Large intestine (tissue), 3 donors: ENCODE measurements around the gene MAP4. TPM values are rescaled to one million over a fixed set of nuclear protein-coding genes. Genes with fewer than 3 reads are reported as not detected.

ENCODE experiments used
- DNase-seq, 2 donors: peaks; one replicate each; pipeline versions ENCODE4 v3.0.0 to v3.0.0-alpha.2; 2013
- H3K27ac ChIP-seq: one replicate; pipeline ENCODE4 v1.5.1; 2013; ENCODE audit warnings: low read length
- H3K27me3 ChIP-seq: 2 replicates; pipeline ENCODE4 v1.6.1; 2013; ENCODE audit warnings: low read length; ENCODE audit not compliant: control insufficient read depth, insufficient read depth
- H3K36me3 ChIP-seq: 2 replicates; pipeline ENCODE4 v1.6.1; 2013; ENCODE audit warnings: low read length; ENCODE audit not compliant: control insufficient read depth, insufficient read depth
- H3K4me1 ChIP-seq: one replicate; pipeline ENCODE4 v1.6.1; 2013; ENCODE audit warnings: low read length; ENCODE audit not compliant: control insufficient read depth, insufficient read depth
- H3K4me3 ChIP-seq: one replicate; pipeline ENCODE4 v1.5.1; 2013; ENCODE audit warnings: low read length
- H3K9me3 ChIP-seq: one replicate; pipeline ENCODE4 v1.6.1; 2013; ENCODE audit warnings: mild to moderate bottlenecking, low read depth, low read length, moderate library complexity; ENCODE audit not compliant: control insufficient read depth
- WGBS: methylation state at CpG from one replicate; pipeline ENCODE4 v1.1.5; 2013; ENCODE audit warnings: low lambda C conversion rate; ENCODE audit not compliant: insufficient coverage; 5-methylcytosine and 5-hydroxymethylcytosine counted together
- polyA plus RNA-seq: library from polyadenylated mRNA; unstranded; fragments of 120-200 nt; gene quantifications from one replicate; pipeline ENCODE4 v1.2.1, GENCODE V29; 2013

The MAP4 gene
- polyA plus RNA-seq, 1 donor: 96.4 TPM

- no peak overlapping the region for H3K27ac ChIP-seq
- DNase-seq: no peak
- H3K4me3 ChIP-seq: no peak overlapping the region
- no peaks in the 10 kb centered on the region for H3K9me3 ChIP-seq
- H3K36me3 ChIP-seq: peaks cover 7% of the 10 kb centered on the region
- no peaks in the 10 kb centered on the region for H3K4me1 ChIP-seq
- 90% methylated on average over 2 of the region's 5 CpGs for WGBS
- no peaks in the 10 kb centered on the region for H3K27me3 ChIP-seq
These were observed 83.8 kb downstream of the MAP4 start for GRCh38 chr3:47932421-47932820.

GRCh38 chr3:47930979-47931378, 85.2 kb downstream of the MAP4 start:
- Histone ChIP-seq H3K27ac (no peak overlapping the region), H3K4me1 (no peaks in the 10 kb centered on the region), H3K27me3 (no peaks in the 10 kb centered on the region), H3K4me3 (no peak overlapping the region), H3K36me3 (peaks cover 13% of the 10 kb centered on the region), H3K9me3 (no peaks in the 10 kb centered on the region)
- WGBS: no CpG with 5 or more reads among the region's 4 CpGs
- DNase-seq: no peak

GRCh38 chr3:47916696-47917095, 99.5 kb downstream of the MAP4 start:
- Histone ChIP-seq H3K4me1 (no peaks in the 10 kb centered on the region), H3K27me3 (no peaks in the 10 kb centered on the region), H3K36me3 (peaks cover 43% of the 10 kb centered on the region), H3K4me3 (no peak overlapping the region), H3K9me3 (no peaks in the 10 kb centered on the region), H3K27ac (no peak overlapping the region)
- no peak for DNase-seq
- WGBS: 100% methylated on average over 2 of the region's 2 CpGs

GRCh38 chr3:47916201-47916600, 100.0 kb downstream of the MAP4 start:
- peaks cover 42% of the 10 kb centered on the region for H3K36me3 ChIP-seq
- DNase-seq: no peak
- H3K9me3 ChIP-seq: no peaks in the 10 kb centered on the region
- H3K4me3 ChIP-seq: no peak overlapping the region
- no CpG with 5 or more reads among the region's 5 CpGs for WGBS
- H3K27ac ChIP-seq: no peak overlapping the region
- H3K27me3 ChIP-seq: no peaks in the 10 kb centered on the region
- H3K4me1 ChIP-seq: no peaks in the 10 kb centered on the region

- peaks cover 50% of the 10 kb centered on the region for H3K36me3 ChIP-seq
- no peak overlapping the region for H3K27ac ChIP-seq
- no peaks in the 10 kb centered on the region for H3K27me3 ChIP-seq
- H3K4me3 ChIP-seq: no peak overlapping the region
- no peak for DNase-seq
- 90% methylated on average over 2 of the region's 6 CpGs for WGBS
- H3K9me3 ChIP-seq: no peaks in the 10 kb centered on the region
- H3K4me1 ChIP-seq: no peaks in the 10 kb centered on the region
These were observed 104.2 kb downstream of the MAP4 start for GRCh38 chr3:47912006-47912504.

- peaks cover 39% of the 10 kb centered on the region for H3K36me3 ChIP-seq
- H3K9me3 ChIP-seq: no peaks in the 10 kb centered on the region
- H3K27ac ChIP-seq: no peak overlapping the region
- H3K4me1 ChIP-seq: no peaks in the 10 kb centered on the region
- WGBS: 90% methylated on average over 2 of the region's 4 CpGs
- no peaks in the 10 kb centered on the region for H3K27me3 ChIP-seq
- no peak overlapping the region for H3K4me3 ChIP-seq
- DNase-seq: no peak
These were observed 105.3 kb downstream of the MAP4 start for GRCh38 chr3:47910777-47911440.

- no peak overlapping the region for H3K4me3 ChIP-seq
- H3K9me3 ChIP-seq: no peaks in the 10 kb centered on the region
- WGBS: no CpG with 5 or more reads among the region's 1 CpG
- no peaks in the 10 kb centered on the region for H3K4me1 ChIP-seq
- no peaks in the 10 kb centered on the region for H3K27me3 ChIP-seq
- no peak for DNase-seq
- H3K36me3 ChIP-seq: peaks cover 35% of the 10 kb centered on the region
- no peak overlapping the region for H3K27ac ChIP-seq
These were observed 106.0 kb downstream of the MAP4 start for GRCh38 chr3:47910233-47910632.

GRCh38 chr3:47909607-47910006, 106.6 kb downstream of the MAP4 start:
- no CpG with 5 or more reads among the region's 2 CpGs for WGBS

GRCh38 chr3:47908744-47909143, 107.5 kb downstream of the MAP4 start:
- Histone ChIP-seq H3K27me3 (no peaks in the 10 kb centered on the region), H3K4me1 (no peaks in the 10 kb centered on the region), H3K9me3 (no peaks in the 10 kb centered on the region), H3K36me3 (peaks cover 32% of the 10 kb centered on the region), H3K27ac (no peak overlapping the region), H3K4me3 (no peak overlapping the region)
- WGBS: 100% methylated on average over 1 of the region's 4 CpGs
- DNase-seq: no peak

More at GRCh38 chr3:47909607-47910006, 106.6 kb downstream of the MAP4 start:
- Histone ChIP-seq H3K27ac (no peak overlapping the region), H3K27me3 (no peaks in the 10 kb centered on the region), H3K36me3 (peaks cover 35% of the 10 kb centered on the region), H3K4me3 (no peak overlapping the region), H3K4me1 (no peaks in the 10 kb centered on the region), H3K9me3 (no peaks in the 10 kb centered on the region)
- DNase-seq: no peak

- no peak overlapping the region for H3K4me3 ChIP-seq
- H3K36me3 ChIP-seq: peaks cover 30% of the 10 kb centered on the region
- no peaks in the 10 kb centered on the region for H3K9me3 ChIP-seq
- H3K27me3 ChIP-seq: no peaks in the 10 kb centered on the region
- H3K4me1 ChIP-seq: no peaks in the 10 kb centered on the region
- no peak overlapping the region for H3K27ac ChIP-seq
- DNase-seq: no peak
These were observed 108.4 kb downstream of the MAP4 start for GRCh38 chr3:47907784-47908183.

- no peak for DNase-seq
- peaks cover 2% of the 10 kb centered on the region for H3K36me3 ChIP-seq
These were observed 113.5 kb downstream of the MAP4 start for GRCh38 chr3:47902746-47903145.

More at GRCh38 chr3:47902746-47903145, 113.5 kb downstream of the MAP4 start:
- H3K4me1 ChIP-seq: peaks cover 5% of the 10 kb centered on the region
- no peaks in the 10 kb centered on the region for H3K27me3 ChIP-seq
- H3K27ac ChIP-seq: no peak overlapping the region
- no peak overlapping the region for H3K4me3 ChIP-seq
- no peaks in the 10 kb centered on the region for H3K9me3 ChIP-seq
